Thyroid gland (tissue), 4 donors: ENCODE results near the gene FMN2.

Experiments
- POLR2A ChIP-seq, 2 donors: fragments of 450-650 bp; IDR thresholded peaks; one replicate each; pipeline ENCODE4 v1.6.1; 2017; ENCODE audit warnings: antibody characterized with exemption in 2 of 2, mild to moderate bottlenecking in 2 of 2, moderate library complexity in 1 of 2
- TF ChIP-seq, protein P1 (sequence below), 6 experiments: fragments of 200-600 bp in 3 of 6; fragments of 450-650 bp in 3 of 6; sonication (generic) in 3 of 6; IDR thresholded peaks; one replicate each; pipeline ENCODE4 v1.5.1; 2016 to 2019; ENCODE audit warnings: antibody characterized with exemption in 6 of 6, mild to moderate bottlenecking in 2 of 6, inconsistent platforms in 1 of 6, moderate library complexity in 1 of 6

DNA sequence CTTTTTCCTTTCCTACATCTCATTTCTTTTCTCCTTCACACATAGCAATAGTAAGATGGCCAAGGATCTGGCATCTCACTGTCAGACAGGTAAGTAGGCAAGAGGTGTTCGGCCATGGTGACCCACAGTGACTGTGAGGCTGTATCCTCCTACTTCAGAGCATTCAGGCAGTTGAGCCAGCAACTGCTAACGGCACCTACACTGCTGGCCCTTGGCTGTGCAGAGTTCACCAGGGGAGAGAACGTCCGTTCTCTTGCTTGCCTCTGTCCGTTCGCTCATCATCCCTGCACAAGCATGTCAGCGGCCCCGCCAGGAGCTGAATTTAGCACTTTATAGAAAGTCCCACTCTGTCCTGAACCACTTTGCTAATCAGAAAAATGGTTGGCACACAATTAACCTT, 406.7 kb downstream of the FMN2 start:
- TF ChIP-seq, protein P1, sequence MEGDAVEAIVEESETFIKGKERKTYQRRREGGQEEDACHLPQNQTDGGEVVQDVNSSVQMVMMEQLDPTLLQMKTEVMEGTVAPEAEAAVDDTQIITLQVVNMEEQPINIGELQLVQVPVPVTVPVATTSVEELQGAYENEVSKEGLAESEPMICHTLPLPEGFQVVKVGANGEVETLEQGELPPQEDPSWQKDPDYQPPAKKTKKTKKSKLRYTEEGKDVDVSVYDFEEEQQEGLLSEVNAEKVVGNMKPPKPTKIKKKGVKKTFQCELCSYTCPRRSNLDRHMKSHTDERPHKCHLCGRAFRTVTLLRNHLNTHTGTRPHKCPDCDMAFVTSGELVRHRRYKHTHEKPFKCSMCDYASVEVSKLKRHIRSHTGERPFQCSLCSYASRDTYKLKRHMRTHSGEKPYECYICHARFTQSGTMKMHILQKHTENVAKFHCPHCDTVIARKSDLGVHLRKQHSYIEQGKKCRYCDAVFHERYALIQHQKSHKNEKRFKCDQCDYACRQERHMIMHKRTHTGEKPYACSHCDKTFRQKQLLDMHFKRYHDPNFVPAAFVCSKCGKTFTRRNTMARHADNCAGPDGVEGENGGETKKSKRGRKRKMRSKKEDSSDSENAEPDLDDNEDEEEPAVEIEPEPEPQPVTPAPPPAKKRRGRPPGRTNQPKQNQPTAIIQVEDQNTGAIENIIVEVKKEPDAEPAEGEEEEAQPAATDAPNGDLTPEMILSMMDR (IDR thresholded peaks at IDR 0.05): no peak
- no peak for TF ChIP-seq POLR2A (IDR thresholded peaks at IDR 0.05)
